HUES64 (cell line): ENCODE results near the gene PILRA.
"Not testable (repeated sequence)": the region's sequence is repeated elsewhere in the genome, so short reads cannot be mapped to it uniquely, and the experiment has no call there.

Experiments
- H3K27ac ChIP-seq: 2 replicates; pipeline ENCODE4 v1.7.0; 2013; ENCODE audit warnings: low read depth, low read length, inconsistent platforms
- H3K27me3 ChIP-seq: 2 replicates; pipeline ENCODE4 v1.6.1; 2013; ENCODE audit warnings: mild to moderate bottlenecking, low read length; ENCODE audit not compliant: insufficient read depth
- H3K36me3 ChIP-seq: 2 replicates; pipeline ENCODE4 v1.6.1; 2013; ENCODE audit warnings: mild to moderate bottlenecking, low read length; ENCODE audit not compliant: insufficient read depth
- H3K4me1 ChIP-seq: 2 replicates; pipeline ENCODE4 v1.6.1; 2013; ENCODE audit warnings: mild to moderate bottlenecking, low read length, moderate library complexity; ENCODE audit not compliant: insufficient read depth
- H3K4me3 ChIP-seq: 2 replicates; pipeline ENCODE4 v1.5.1; 2013; ENCODE audit warnings: mild to moderate bottlenecking, low read length, moderate library complexity
- H3K9ac ChIP-seq: 2 replicates; pipeline ENCODE4 v1.6.1; 2013; ENCODE audit warnings: mild to moderate bottlenecking, low read depth, low read length
- H3K9me3 ChIP-seq: 2 replicates; pipeline ENCODE4 v1.6.1; 2013; ENCODE audit warnings: low read depth, low read length; ENCODE audit not compliant: insufficient read depth
- WGBS: fragments of 150-250, 120-280 bp; methylation state at CpG from one replicate; pipeline ENCODE4 v1.1.7; 2013; ENCODE audit warnings: missing lambda C conversion rate; 5-methylcytosine and 5-hydroxymethylcytosine counted together

PILRA gene

DNA sequence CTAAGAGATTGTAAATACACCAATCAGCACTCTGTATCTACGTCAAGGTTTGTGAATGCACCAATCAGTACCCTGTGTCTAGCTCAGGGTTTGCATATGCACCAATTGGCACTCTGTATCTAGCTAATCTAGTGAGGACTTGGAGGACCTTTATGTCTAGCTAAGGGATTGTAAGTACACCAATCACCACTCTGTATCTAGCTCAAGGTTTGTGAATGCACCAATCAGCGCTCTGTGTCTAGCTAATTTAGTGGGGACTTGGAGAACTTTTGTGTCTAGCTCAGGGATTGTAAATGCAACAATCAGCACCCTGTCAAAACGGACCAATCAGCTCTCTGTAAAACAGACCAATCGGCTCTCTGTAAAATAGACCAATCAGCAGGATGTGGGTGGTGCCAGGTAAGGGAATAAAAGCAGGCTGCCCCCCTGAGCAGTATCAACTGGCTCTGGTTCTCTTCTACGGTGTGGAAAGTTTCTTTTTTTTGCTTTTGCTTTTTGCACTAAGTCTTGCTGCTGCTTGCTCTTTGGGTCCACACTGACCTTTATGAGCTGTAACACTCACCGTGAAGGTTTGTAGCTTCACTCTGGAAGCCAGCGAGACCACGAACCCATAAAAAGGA lies 9.1 kb downstream of the PILRA start:
- H3K27ac ChIP-seq, H3K9ac ChIP-seq, H3K4me1 ChIP-seq, H3K36me3 ChIP-seq, H3K27me3 ChIP-seq, H3K9me3 ChIP-seq, H3K4me3 ChIP-seq: not testable (repeated sequence)
- 94% methylated on average over 8 of the region's 8 CpGs for WGBS

DNA sequence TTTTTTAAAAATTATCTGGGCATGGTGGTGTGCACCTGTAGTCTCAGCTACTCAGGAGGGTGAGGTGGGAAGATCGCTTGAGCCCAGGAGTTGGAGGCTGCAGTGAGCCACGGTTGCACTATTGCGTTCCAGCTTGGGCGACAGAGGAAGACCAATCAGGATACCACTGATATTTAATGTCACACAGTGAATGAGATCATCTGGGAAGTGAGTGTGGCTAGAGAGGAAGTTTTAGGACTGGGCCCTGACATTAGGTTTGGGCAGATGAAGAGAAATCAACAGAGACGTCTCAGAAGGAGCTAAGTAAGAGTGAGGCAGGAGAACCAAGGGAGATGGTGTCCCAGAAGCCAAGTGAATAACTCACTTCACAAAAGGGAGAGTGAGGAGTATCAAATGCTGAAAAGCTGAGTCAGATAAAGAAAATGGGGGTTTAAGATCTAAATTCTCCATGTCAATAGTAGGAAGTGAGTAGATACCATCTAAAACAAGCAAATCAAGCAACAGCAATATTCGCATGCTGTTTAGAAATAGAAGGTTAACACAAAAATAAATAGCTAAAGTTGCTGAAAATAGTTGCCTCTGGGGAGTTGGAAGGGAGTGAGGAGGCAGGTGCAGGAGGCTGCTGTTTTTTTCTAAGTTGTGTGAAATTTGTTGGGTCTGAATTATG lies 11.5 kb downstream of the PILRA start:
- no peak overlapping the region for H3K4me3 ChIP-seq
- H3K4me1 ChIP-seq, result no peaks in the 10 kb centered on the region
- H3K9me3 ChIP-seq, result no peaks in the 10 kb centered on the region
- H3K27me3 ChIP-seq, result no peaks in the 10 kb centered on the region
- H3K36me3 ChIP-seq, result no peaks in the 10 kb centered on the region
- no peak overlapping the region for H3K9ac ChIP-seq
- no peak overlapping the region for H3K27ac ChIP-seq
- 94% methylated on average over 6 of the region's 6 CpGs for WGBS

DNA sequence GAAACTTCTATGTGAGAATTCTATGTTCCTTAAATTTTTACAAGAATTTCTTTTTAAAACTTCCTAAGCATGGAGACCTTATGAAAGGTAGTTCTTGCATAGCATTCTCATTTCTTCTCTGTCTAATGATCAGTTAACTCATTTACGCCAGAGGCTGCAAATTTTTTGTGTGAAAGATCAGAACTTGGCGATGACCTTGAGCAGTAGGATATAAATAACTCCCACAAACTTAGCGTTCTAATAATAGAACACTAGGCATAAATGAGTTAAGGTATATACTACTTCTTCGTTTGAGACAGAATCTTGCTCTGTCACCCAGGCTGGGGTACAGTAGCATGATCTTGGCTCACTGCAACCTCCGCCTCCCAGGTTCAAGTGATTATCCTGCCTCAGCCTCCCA lies 13.7 kb downstream of the PILRA start:
- no peak overlapping the region for H3K9ac ChIP-seq
- no peaks in the 10 kb centered on the region for H3K4me1 ChIP-seq
- H3K9me3 ChIP-seq, result no peaks in the 10 kb centered on the region
- 94% methylated on average over 4 of the region's 5 CpGs for WGBS
- no peak overlapping the region for H3K4me3 ChIP-seq
- H3K27me3 ChIP-seq, result no peaks in the 10 kb centered on the region
- H3K36me3 ChIP-seq, result no peaks in the 10 kb centered on the region
- no peak overlapping the region for H3K27ac ChIP-seq

DNA sequence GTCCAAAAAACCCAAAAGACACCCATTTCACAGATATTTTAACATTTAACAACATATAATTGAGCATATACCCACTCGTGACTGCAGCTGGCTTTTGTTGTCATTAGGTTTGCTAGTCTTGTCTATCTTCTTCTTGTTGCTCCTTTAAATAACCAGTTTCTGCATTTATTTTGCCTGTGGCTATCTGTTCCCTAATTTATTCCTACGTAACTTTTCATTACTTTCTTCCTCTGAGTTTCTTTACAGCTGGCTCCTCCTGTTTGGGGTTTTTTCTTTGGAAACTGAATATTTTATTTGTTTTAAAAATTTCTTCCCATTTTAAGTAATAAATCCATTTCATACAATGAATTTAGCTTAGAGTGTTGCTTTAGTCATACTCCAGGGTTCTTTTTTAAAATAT lies 14.4 kb downstream of the PILRA start:
- no peaks in the 10 kb centered on the region for H3K36me3 ChIP-seq
- no peak overlapping the region for H3K27ac ChIP-seq
- no peak overlapping the region for H3K9ac ChIP-seq
- H3K4me1 ChIP-seq, result no peaks in the 10 kb centered on the region
- no peaks in the 10 kb centered on the region for H3K9me3 ChIP-seq
- WGBS, result 90% methylated on average over 2 of the region's 2 CpGs
- no peaks in the 10 kb centered on the region for H3K27me3 ChIP-seq
- H3K4me3 ChIP-seq, result no peak overlapping the region

DNA sequence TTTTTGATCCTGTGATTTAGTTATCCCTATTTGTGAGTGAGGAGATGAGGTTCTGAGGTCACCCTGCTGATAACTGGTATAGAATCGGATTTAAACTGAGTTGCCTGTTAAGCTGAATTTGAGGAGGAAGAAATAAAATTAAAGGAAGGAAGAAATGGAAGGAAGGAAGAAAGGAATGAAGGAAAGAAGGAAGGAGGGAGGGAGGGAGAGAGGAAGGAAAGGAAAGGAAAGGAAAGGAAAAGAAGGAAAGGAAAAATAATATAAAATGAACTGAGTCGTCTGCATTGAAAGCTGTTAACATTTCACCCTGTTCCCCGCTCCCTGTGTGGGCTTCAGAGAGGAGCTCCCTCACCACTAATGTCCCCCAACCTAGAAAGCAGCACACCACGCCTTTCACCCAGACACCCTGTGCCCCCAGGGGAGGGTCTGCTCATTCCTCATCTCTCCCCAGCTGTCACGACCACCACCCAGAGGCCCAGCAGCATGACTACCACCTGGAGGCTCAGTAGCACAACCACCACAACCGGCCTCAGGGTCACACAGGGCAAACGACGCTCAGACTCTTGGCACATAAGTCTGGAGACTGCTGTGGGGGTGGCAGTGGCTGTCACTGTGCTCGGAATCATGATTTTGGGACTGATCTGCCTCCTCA lies 16.3 kb downstream of the PILRA start:
- Histone ChIP-seq H3K9me3 (no peaks in the 10 kb centered on the region), H3K36me3 (no peaks in the 10 kb centered on the region), H3K4me1 (no peaks in the 10 kb centered on the region), H3K27me3 (no peaks in the 10 kb centered on the region), H3K27ac (no peak overlapping the region), H3K4me3 (no peak overlapping the region), H3K9ac (no peak overlapping the region)
- 81% methylated on average over 9 of the region's 9 CpGs for WGBS

DNA sequence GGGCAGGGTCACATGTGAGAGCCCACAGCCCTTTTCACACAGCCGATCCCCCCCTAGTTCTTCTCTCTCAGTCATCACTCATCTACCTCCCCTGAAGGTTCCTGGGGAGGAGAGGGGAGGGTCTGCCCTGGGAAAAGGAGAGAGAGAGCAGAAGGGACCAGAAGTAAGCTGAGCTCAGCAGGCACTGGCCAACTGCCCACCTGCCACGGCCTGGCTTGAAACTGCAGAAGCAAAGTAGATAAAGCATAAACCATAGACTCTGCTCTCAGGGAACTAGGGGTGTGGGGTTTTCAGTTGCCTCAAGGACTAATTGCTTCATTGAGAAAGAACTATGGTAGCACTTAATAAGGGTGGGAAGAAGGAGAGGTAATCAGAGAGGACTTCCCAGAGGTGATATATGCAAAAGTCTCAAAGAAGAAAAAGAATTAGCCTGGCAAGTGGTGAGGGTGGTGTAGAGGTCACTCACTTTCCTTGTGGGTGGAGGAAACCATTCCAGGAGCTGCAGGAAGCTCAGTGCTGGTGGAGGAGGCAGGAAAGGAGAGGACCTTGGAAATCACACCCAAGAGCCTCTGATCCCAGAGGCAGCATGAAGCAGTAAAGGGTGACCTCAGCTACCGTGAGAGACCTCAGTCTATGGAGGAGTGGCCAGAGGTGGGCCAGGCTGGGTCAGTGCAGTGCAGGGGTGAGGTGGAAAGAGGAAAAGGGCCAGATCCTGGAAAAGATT lies 17.2 kb downstream of the PILRA start:
- Histone ChIP-seq H3K9ac (no peak overlapping the region), H3K4me3 (no peak overlapping the region), H3K4me1 (no peaks in the 10 kb centered on the region), H3K27ac (no peak overlapping the region), H3K27me3 (no peaks in the 10 kb centered on the region), H3K36me3 (no peaks in the 10 kb centered on the region), H3K9me3 (no peaks in the 10 kb centered on the region)
- 76% methylated on average over 2 of the region's 3 CpGs for WGBS

DNA sequence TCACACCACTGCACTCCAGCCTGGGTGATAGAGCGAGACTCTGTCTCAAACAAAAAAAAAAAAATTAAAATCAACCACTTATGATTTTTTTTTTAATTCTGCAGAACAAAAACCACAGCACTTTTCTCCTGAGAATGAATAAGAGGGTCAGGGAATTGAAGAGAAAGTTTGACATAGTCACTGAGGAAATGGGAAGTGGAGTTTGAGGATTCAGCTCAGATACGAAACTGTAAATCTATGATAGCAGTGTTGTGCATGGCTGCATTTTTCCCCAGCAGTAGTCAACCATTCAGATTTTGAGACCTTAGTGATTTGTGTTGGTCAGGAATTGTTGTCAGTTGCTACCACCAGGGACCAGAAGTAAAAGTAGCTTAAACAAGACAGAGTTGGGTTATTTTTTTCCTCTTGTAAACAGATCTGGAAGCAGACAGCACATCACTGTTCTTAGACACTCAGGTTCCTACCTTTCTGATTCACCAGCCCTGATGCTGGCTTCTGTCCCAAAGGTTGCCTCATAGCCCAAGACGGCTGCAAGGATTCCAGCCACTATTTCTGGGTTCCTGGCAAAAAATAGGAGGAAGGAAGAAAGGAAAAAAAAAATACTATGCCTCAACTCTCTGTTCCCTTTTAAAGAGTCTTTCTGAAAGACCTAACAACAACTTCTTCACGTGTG lies 20.1 kb downstream of the PILRA start:
- Histone ChIP-seq H3K9me3 (no peaks in the 10 kb centered on the region), H3K4me1 (peaks cover 3% of the 10 kb centered on the region; the same call in 1 of the 2 replicates), H3K4me3 (no peak overlapping the region), H3K36me3 (no peaks in the 10 kb centered on the region), H3K27ac (no peak overlapping the region), H3K27me3 (no peaks in the 10 kb centered on the region), H3K9ac (no peak overlapping the region)
- 80% methylated on average over 4 of the region's 4 CpGs for WGBS

DNA sequence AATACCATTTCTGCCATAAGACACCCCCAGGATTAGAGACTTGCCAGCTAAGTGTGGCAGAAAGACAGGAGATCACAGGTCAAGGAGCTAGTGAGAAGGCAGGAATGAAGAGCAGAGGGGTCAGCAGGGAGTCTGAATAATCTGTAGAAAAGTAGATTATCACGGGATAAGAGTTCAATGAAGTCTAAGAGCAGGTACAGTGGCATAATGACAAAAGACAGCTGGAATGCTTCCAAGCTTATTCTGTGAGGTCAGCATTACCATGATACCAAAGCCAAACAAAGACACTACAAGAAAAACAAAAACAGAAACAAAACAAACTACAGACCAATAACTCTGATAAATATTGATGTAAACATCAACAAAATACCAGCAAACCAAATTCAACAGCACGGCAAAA lies 20.8 kb downstream of the PILRA start:
- no peak overlapping the region for H3K27ac ChIP-seq
- H3K9me3 ChIP-seq, result no peaks in the 10 kb centered on the region
- 84% methylated on average over 2 of the region's 2 CpGs for WGBS
- no peaks in the 10 kb centered on the region for H3K27me3 ChIP-seq
- H3K4me1 ChIP-seq, result peaks cover 3% of the 10 kb centered on the region; the same call in 1 of the 2 replicates
- H3K9ac ChIP-seq, result no peak overlapping the region
- H3K4me3 ChIP-seq, result no peak overlapping the region
- no peaks in the 10 kb centered on the region for H3K36me3 ChIP-seq

DNA sequence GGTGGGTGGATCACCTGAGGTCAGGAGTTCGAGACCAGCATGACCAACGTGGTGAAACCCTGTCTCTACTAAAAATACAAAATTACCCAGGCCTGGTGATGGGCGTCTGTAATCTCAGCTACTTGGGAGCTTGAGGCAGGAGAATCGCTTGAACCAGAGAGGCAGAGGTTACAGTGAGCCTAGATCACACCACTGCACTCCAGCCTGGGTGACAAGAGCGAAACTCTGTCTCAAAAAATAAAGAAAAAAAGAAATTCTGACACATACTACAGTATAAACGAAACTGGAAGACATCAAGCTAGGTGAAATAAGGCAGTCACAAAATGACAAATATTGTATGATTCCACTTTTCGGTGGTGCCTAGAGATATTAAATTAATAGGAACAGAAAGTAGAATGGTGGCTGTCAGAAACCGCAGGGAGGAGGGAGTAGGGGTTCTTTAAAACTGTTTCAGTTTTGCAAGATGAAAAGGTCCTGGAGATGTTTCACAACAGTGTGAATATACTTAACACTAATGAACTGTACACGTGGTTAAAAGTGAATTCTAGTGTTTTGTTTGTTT lies 23.2 kb downstream of the PILRA start:
- H3K4me1 ChIP-seq, result peaks cover 3% of the 10 kb centered on the region; the same call in 1 of the 2 replicates
- no peaks in the 10 kb centered on the region for H3K27me3 ChIP-seq
- H3K4me3 ChIP-seq, result no peak overlapping the region
- no peak overlapping the region for H3K27ac ChIP-seq
- H3K9me3 ChIP-seq, result no peaks in the 10 kb centered on the region
- H3K9ac ChIP-seq, result no peak overlapping the region
- WGBS, result 90% methylated on average over 8 of the region's 9 CpGs
- no peaks in the 10 kb centered on the region for H3K36me3 ChIP-seq

DNA sequence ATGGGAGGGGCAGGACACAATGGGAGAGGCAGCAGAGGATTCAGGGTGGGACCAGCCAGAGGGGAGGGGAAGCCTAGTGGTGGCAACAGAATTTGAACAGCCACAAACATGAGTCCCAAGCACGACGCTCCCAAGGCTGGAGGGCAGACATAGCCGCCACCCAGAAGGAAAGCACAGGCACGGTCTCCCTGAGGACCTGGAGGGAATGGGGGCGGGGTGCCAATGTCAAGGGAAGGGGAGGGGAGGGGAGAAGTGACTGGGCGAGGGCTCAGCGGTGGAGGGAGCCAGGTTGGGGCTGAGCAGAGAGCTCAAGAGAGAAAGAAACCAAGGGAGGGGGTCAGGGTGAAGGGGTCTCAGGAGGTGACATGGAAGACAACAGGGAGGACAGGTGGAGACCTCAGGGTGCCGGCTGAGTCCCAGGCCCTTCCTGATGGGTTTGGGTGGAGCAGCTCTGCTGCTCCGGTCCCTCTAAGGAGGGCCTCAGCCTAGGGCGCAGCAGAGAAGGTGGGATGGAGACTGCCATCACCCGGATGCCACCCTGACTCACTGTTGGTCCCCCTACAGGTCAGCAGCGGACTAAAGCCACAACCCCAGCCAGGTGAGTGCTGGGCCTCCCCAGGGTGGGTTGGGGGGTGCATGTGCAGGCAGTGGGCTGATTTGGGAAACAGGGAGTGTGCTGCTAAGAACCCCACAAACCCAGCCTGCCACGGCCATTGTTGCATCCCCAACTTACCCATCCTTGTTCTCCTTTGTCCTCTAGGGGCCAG lies 24.2 kb downstream of the PILRA start:
- H3K9ac ChIP-seq, result no peak overlapping the region
- H3K4me3 ChIP-seq, result no peak overlapping the region
- 68% methylated on average over 13 of the region's 13 CpGs for whole genome bisulfite sequencing
- no peaks in the 10 kb centered on the region for H3K27me3 ChIP-seq
- H3K4me1 ChIP-seq, result peaks cover 3% of the 10 kb centered on the region; the same call in 1 of the 2 replicates
- H3K27ac ChIP-seq, result no peak overlapping the region
- no peaks in the 10 kb centered on the region for H3K9me3 ChIP-seq
- no peaks in the 10 kb centered on the region for H3K36me3 ChIP-seq
